Smooth muscle cell (in vitro differentiated cells): Measurements from ENCODE around the gene CALN1. TPM values are rescaled to one million over a fixed set of nuclear protein-coding genes. Genes with fewer than 3 reads are reported as not detected.

ENCODE experiments used
- DNase-seq: peaks from one replicate; lab custom pipeline; 2025; ENCODE audit not compliant: unreplicated experiment; lab: John Stamatoyannopoulos, UW
- H2AFZ ChIP-seq: fragments of 200-600 bp; sonication (generic); 2 replicates; pipeline ENCODE4 v1.6.0; 2016; ENCODE audit warnings: antibody characterized with exemption, low read depth, mild to moderate bottlenecking
- H3F3A ChIP-seq: fragments of 200-600 bp; sonication (generic); 2 replicates; pipeline ENCODE4 v1.6.0; 2017; ENCODE audit warnings: antibody characterized with exemption, low read depth
- H3K27ac ChIP-seq: fragments of 200-600 bp; sonication (generic); 2 replicates; pipeline ENCODE4 v1.5.1; 2016; ENCODE audit warnings: low read depth, mild to moderate bottlenecking
- H3K27me3 ChIP-seq: fragments of 200-600 bp; sonication (generic); 2 replicates; pipeline ENCODE4 v1.6.1; 2016; ENCODE audit warnings: low read depth, mild to moderate bottlenecking
- H3K36me3 ChIP-seq: fragments of 200-600 bp; sonication (generic); 2 replicates; pipeline ENCODE4 v1.5.1; 2016; ENCODE audit warnings: low read depth
- H3K4me1 ChIP-seq: fragments of 200-600 bp; sonication (generic); 2 replicates; pipeline ENCODE4 v1.5.1; 2016; ENCODE audit warnings: low read depth
- H3K4me2 ChIP-seq: fragments of 200-600 bp; sonication (generic); 2 replicates; pipeline ENCODE4 v1.6.0; 2016; ENCODE audit warnings: mild to moderate bottlenecking
- H3K4me3 ChIP-seq: fragments of 200-600 bp; sonication (generic); 2 replicates; pipeline ENCODE4 v1.5.1; 2016; ENCODE audit warnings: mild to moderate bottlenecking
- H3K79me2 ChIP-seq: fragments of 200-600 bp; sonication (generic); 2 replicates; pipeline ENCODE4 v1.6.0; 2016; ENCODE audit warnings: low read depth, mild to moderate bottlenecking
- H3K9ac ChIP-seq: fragments of 200-600 bp; sonication (generic); 2 replicates; pipeline ENCODE4 v1.6.0; 2016; ENCODE audit warnings: low read depth
- H3K9me3 ChIP-seq: fragments of 200-600 bp; sonication (generic); replicated peaks from 2 replicates; pipeline ENCODE4 v1.5.1; 2016; ENCODE audit warnings: low read depth
- H4K20me1 ChIP-seq: fragments of 200-600 bp; sonication (generic); 2 replicates; pipeline ENCODE4 v1.6.0; 2016; ENCODE audit warnings: low read depth
- CTCF ChIP-seq: fragments of 200-600 bp; sonication (generic); IDR thresholded peaks from 2 replicates; pipeline ENCODE4 v1.5.1; 2017; ENCODE audit warnings: borderline replicate concordance, mild to moderate bottlenecking, antibody characterized with exemption; ENCODE audit not compliant: insufficient read depth, poor library complexity, severe bottlenecking
- WGBS: methylation state at CpG from one replicate; pipeline ENCODE4 v1.1.7; 2016; ENCODE audit warnings: low lambda C conversion rate; 5-methylcytosine and 5-hydroxymethylcytosine counted together
- polyA plus RNA-seq: library from polyadenylated mRNA; unstranded; fragments of >200 nt; fragmentation: Nextera tagmentation; extraction: Ambion mirVana; gene quantifications from 2 replicates; pipeline ENCODE4 v1.2.1, GENCODE V29; 2016
- total RNA-seq: library from RNA; depleted of rRNA; stranded (reverse); fragments of >200 nt; gene quantifications from 2 replicates; pipeline ENCODE4 v1.2.3, GENCODE V29; 2014

The CALN1 gene
- total and polyA plus RNA-seq, 2 experiments from 2014 or later: not detected

GRCh38 chr7:72190146-72190545 is 222.0 kb downstream of the CALN1 start:
- H3K4me3 ChIP-seq: no peak overlapping the region
- H3K4me1 ChIP-seq: no peaks in the 10 kb centered on the region
- H3K79me2 ChIP-seq: no peaks in the 10 kb centered on the region
- no peaks in the 10 kb centered on the region for H3K27me3 ChIP-seq
- H3K27ac ChIP-seq: no peak overlapping the region
- no peaks in the 10 kb centered on the region for H4K20me1 ChIP-seq
- H3K36me3 ChIP-seq: no peaks in the 10 kb centered on the region
- H2AFZ ChIP-seq: no peak overlapping the region
- no peak for DNase-seq
- no peak for TF ChIP-seq CTCF
- H3K9me3 ChIP-seq: no peaks in the 10 kb centered on the region
- H3K4me2 ChIP-seq: no peak overlapping the region
- WGBS: 94% methylated on average over 8 of the region's 8 CpGs
- no peak overlapping the region for H3K9ac ChIP-seq
- H3F3A ChIP-seq: no peaks in the 10 kb centered on the region

DNA sequence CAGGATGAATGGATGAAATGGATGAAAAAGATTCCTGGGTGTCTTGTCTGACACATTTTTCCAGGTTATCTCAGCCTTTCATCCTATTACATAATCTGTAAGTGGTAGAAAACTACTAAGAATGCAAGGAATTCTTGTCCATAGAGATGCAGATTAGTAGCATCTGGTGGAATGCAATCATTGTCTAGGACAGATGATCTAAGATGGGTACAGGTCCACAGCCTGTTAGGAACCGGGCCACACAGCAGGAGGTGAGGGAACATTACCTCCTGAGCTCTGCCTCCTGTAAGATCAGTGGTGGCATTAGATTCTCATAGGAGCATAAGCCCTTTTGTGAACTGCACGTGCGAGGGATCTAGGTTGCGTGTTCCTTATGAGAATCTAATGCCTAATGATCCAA is 225.0 kb downstream of the CALN1 start:
- H4K20me1 ChIP-seq: no peaks in the 10 kb centered on the region
- no peaks in the 10 kb centered on the region for H3K27me3 ChIP-seq
- H3K9me3 ChIP-seq: no peaks in the 10 kb centered on the region
- no peaks in the 10 kb centered on the region for H3K36me3 ChIP-seq
- no peak overlapping the region for H3K4me3 ChIP-seq
- no peak overlapping the region for H2AFZ ChIP-seq
- no peaks in the 10 kb centered on the region for H3K79me2 ChIP-seq
- 83% methylated on average over 4 of the region's 4 CpGs for WGBS
- no peak for DNase-seq
- H3K9ac ChIP-seq: no peak overlapping the region
- no peak for TF ChIP-seq CTCF
- H3K4me2 ChIP-seq: no peak overlapping the region
- no peaks in the 10 kb centered on the region for H3F3A ChIP-seq
- H3K4me1 ChIP-seq: no peaks in the 10 kb centered on the region
- H3K27ac ChIP-seq: no peak overlapping the region

DNA sequence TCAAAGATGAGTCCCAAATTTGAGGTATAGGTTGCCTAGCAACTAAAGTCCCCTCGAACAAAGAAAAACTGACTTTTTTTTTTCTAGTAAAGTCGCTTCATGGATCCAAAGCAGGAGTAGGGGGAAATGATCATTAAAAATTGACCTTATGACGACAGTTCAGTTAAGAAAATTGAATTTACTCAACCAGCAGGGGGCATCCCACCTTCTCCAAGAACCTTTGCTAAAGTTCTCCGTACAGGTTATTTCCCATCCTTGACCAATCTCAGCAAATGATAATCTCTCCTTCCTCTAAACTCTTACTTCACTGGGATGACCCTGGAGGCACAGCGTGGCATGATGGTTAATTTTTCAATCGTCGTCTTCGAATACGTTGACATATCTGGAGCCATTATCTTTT is 228.3 kb downstream of the CALN1 start:
- TF ChIP-seq CTCF: peak; percentile 34
- WGBS: 73% methylated on average over 9 of the region's 9 CpGs
- Histone ChIP-seq H4K20me1 (no peaks in the 10 kb centered on the region), H3K27me3 (no peaks in the 10 kb centered on the region), H3K4me2 (no peak overlapping the region), H2AFZ (no peak overlapping the region), H3F3A (no peaks in the 10 kb centered on the region), H3K9me3 (no peaks in the 10 kb centered on the region), H3K9ac (no peak overlapping the region), H3K36me3 (no peaks in the 10 kb centered on the region), H3K27ac (no peak overlapping the region), H3K4me3 (no peak overlapping the region), H3K79me2 (no peaks in the 10 kb centered on the region), H3K4me1 (no peaks in the 10 kb centered on the region)
- no peak for DNase-seq

- TF ChIP-seq CTCF: no peak
- Histone ChIP-seq H3K27me3 (no peaks in the 10 kb centered on the region), H3K9ac (no peak overlapping the region), H3K9me3 (no peaks in the 10 kb centered on the region), H3K4me1 (no peaks in the 10 kb centered on the region), H2AFZ (no peak overlapping the region), H3K36me3 (no peaks in the 10 kb centered on the region), H3K4me2 (no peak overlapping the region), H3K27ac (no peak overlapping the region), H3K79me2 (no peaks in the 10 kb centered on the region), H4K20me1 (no peaks in the 10 kb centered on the region), H3K4me3 (no peak overlapping the region), H3F3A (no peaks in the 10 kb centered on the region)
- no peak for DNase-seq
- 96% methylated on average over 4 of the region's 4 CpGs for whole genome bisulfite sequencing
Observed at GRCh38 chr7:72182036-72182435, 230.1 kb downstream of the CALN1 start.
